ENCODE data around the gene PTGER2.

- TF ChIP-seq EP300 (IDR thresholded peaks at IDR 0.05; ENCODE audit: borderline replicate concordance in 1 of 2, low read depth in 2 of 2, low read length in 2 of 2) (no peak), CTCF (IDR thresholded peaks at IDR 0.05; ENCODE audit: control extremely low read depth in 1 of 3, insufficient read depth in 1 of 3, low read depth in 1 of 3, low read length in 3 of 3) (no peak)
Observed at GRCh38 chr14:52327374-52328226, 13.5 kb downstream of the PTGER2 start.
